CD14-positive monocyte (primary cell): ENCODE results near the gene SNX33. TPM values are rescaled to one million over a fixed set of nuclear protein-coding genes. Genes with fewer than 3 reads are reported as not detected.

ENCODE experiments used
- DNase-seq, 3 donors: peaks; one replicate each; pipeline ENCODE4 v3.0.0-alpha.2; 2011 to 2022
- H2AFZ ChIP-seq: 2 replicates; pipeline ENCODE4 v1.6.0; 2012; ENCODE audit warnings: mild to moderate bottlenecking, low read depth, low read length, inconsistent platforms; ENCODE audit not compliant: insufficient read depth, poor library complexity, severe bottlenecking
- H3K27ac ChIP-seq, 2 donors: 1 replicate in 1 of 2; 2 replicates in 1 of 2; pipeline ENCODE4 v1.5.1; 2012 to 2013; ENCODE audit warnings: low read length in 2 of 2, control low read depth in 1 of 2, inconsistent platforms in 1 of 2, low read depth in 1 of 2, mild to moderate bottlenecking in 1 of 2
- H3K27me3 ChIP-seq, 2 donors: one replicate each; pipeline versions ENCODE4 v1.6.0 to v1.6.1; 2011 to 2013; ENCODE audit warnings: low read length in 2 of 2; ENCODE audit not compliant: control insufficient read depth in 2 of 2, insufficient read depth in 2 of 2
- H3K36me3 ChIP-seq, 2 donors: replicated peaks in 1 of 2; 1 replicate in 1 of 2; 2 replicates in 1 of 2; pipeline versions ENCODE4 v1.5.1 to v1.6.1; 2012 to 2013; ENCODE audit warnings: low read length in 2 of 2, control low read depth in 1 of 2, inconsistent platforms in 1 of 2, mild to moderate bottlenecking in 1 of 2; ENCODE audit not compliant: insufficient read depth in 2 of 2, control insufficient read depth in 1 of 2
- H3K4me1 ChIP-seq, 2 donors: 1 replicate in 1 of 2; 2 replicates in 1 of 2; pipeline versions ENCODE4 v1.5.1 to v1.6.1; 2012 to 2013; ENCODE audit warnings: low read length in 2 of 2, control low read depth in 1 of 2, inconsistent platforms in 1 of 2, mild to moderate bottlenecking in 1 of 2, moderate library complexity in 1 of 2; ENCODE audit not compliant: insufficient read depth in 2 of 2, control insufficient read depth in 1 of 2
- H3K4me2 ChIP-seq: replicated peaks from 2 replicates; pipeline ENCODE3; 2012; ENCODE audit warnings: low read length, moderate library complexity, mild to moderate bottlenecking; ENCODE audit not compliant: poor library complexity, severe bottlenecking; ENCODE audit errors: extremely low read depth
- H3K4me3 ChIP-seq, 3 experiments: fragments of 200-600 bp in 1 of 3; sonication (generic) in 1 of 3; replicated peaks in 1 of 3; 1 replicate in 2 of 3; 2 replicates in 1 of 3; pipeline ENCODE4 v1.5.1; 2011 to 2013; ENCODE audit warnings: low read length in 3 of 3, mild to moderate bottlenecking in 3 of 3, control low read depth in 2 of 3, low read depth in 2 of 3, inconsistent platforms in 1 of 3, moderate library complexity in 1 of 3
- H3K79me2 ChIP-seq: 2 replicates; pipeline ENCODE4 v1.6.0; 2012; ENCODE audit warnings: mild to moderate bottlenecking, control low read depth, inconsistent platforms, low read length, moderate library complexity; ENCODE audit not compliant: insufficient read depth
- H3K9ac ChIP-seq: 2 replicates; pipeline ENCODE4 v1.6.0; 2017; ENCODE audit warnings: low read length, mild to moderate bottlenecking; ENCODE audit not compliant: insufficient read depth, poor library complexity, severe bottlenecking
- H3K9me3 ChIP-seq, 2 donors: replicated peaks in 1 of 2; 1 replicate in 1 of 2; 2 replicates in 1 of 2; pipeline versions ENCODE4 v1.5.1 to v1.6.1; 2012 to 2013; ENCODE audit warnings: low read length in 2 of 2, control low read depth in 1 of 2; ENCODE audit not compliant: control insufficient read depth in 1 of 2, insufficient read depth in 1 of 2
- H4K20me1 ChIP-seq: 2 replicates; pipeline ENCODE4 v1.6.0; 2012; ENCODE audit warnings: mild to moderate bottlenecking, low read length, control low read depth, moderate library complexity; ENCODE audit not compliant: insufficient read depth
- H3K27ac Mint-ChIP-seq, 7 donors: one replicate each; pipeline ENCODE4 v1.8.0; 2020; ENCODE audit warnings: mild to moderate bottlenecking in 7 of 7, mixed read lengths in 7 of 7, moderate library complexity in 6 of 7, inconsistent platforms in 2 of 7
- H3K27me3 Mint-ChIP-seq, 3 donors: one replicate each; pipeline ENCODE4 v1.8.0; 2021 to 2022; ENCODE audit warnings: low read depth in 3 of 3, mild to moderate bottlenecking in 3 of 3, mixed read lengths in 3 of 3, moderate library complexity in 3 of 3, inconsistent platforms in 1 of 3
- H3K36me3 Mint-ChIP-seq, 2 donors: one replicate each; pipeline ENCODE4 v1.8.0; 2020; ENCODE audit warnings: mixed read lengths in 2 of 2, inconsistent platforms in 1 of 2, mild to moderate bottlenecking in 1 of 2
- H3K4me1 Mint-ChIP-seq: one replicate; pipeline ENCODE4 v1.8.0; 2020; ENCODE audit warnings: mild to moderate bottlenecking, mixed read lengths
- H3K4me3 Mint-ChIP-seq, 2 donors: one replicate each; pipeline ENCODE4 v1.8.0; 2020; ENCODE audit warnings: mild to moderate bottlenecking in 2 of 2, mixed read lengths in 2 of 2, moderate library complexity in 1 of 2
- H3K9me3 Mint-ChIP-seq, 7 donors: one replicate each; pipeline ENCODE4 v1.8.0; 2020 to 2022; ENCODE audit warnings: mixed read lengths in 7 of 7, mild to moderate bottlenecking in 6 of 7, moderate library complexity in 6 of 7, inconsistent platforms in 2 of 7
- WGBS: methylation state at CpG from one replicate; pipeline ENCODE4 v1.1.5; 2013; ENCODE audit warnings: missing lambda C conversion rate; ENCODE audit not compliant: insufficient coverage; 5-methylcytosine and 5-hydroxymethylcytosine counted together
- intact Hi-C, 2 donors: fragments of 100-400 bp; cut with micrococcal nuclease; formaldehyde crosslinking; loops; one replicate each; pipeline versions ENCODE4 v1.15.0 to v1.15.1; 2023
- polyA plus RNA-seq, 3 donors: library from polyadenylated mRNA; depleted of rRNA in 1 of 3; unstranded in 2 of 3; stranded (reverse) in 1 of 3; fragments of 300-500 nt in 2 of 3; fragments of >200 nt in 1 of 3; fragmentation: Illumina TruSeq in 2 of 3; gene quantifications; 1 replicate in 2 of 3; 2 replicates in 1 of 3; pipeline ENCODE4 v1.2.3, GENCODE V29; 2012 to 2021
- TF ChIP-seq, protein P1 (sequence below): fragments of 200-600 bp; IDR thresholded peaks from one replicate; pipeline ENCODE4 v1.8.0; 2022; ENCODE audit warnings: antibody characterized with exemption, mild to moderate bottlenecking

Gene SNX33
- polyA plus RNA-seq, 3 donors, result 2.4 to 4.8 (median 2.4) TPM

DNA sequence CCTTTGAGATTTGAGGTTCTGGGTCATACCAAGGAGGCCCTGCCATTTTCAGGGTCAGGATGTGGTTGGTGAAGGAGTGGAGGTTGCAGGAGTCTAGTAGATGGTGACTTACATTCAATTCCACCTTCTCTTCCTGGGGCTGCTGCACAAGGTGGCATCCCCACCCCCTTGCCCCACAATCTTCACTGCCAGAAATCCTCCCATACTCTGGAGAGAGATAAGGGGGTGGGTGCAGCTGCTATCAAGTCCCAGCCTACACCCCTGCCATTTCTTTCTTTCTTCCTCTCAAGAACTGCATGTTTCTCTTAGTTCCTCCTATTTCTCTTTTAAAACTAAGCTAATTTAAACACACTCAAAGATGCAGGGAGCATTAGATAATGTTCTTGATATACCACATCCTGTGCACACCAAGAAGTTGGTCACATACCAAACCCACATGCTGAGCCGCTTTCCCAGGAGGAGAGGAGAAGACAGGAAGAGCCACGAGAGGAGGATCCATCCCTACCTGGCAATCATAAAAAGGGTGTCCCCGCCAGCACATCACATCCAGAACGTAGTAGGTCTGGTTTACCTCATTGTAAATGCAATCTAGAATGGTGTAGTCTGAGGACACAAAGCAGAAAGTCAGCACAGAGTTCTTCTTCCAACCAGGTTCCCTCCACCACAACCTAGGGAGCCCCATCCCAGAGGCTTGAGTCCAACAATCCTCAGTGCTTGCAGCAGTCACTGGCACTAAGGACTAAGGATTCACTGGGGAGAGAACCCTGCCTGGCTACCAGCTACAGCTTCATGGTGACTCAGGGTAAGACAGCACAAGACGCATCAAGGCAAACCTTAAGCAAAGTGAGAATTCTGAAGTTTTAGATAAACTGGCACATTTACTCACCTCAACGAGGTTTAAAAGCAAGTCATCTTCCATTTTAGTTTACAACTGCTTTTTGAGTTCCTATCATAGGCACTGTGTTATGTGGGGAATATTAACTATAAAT, 40.7 kb upstream of the SNX33 start:
- no peaks in the 10 kb centered on the region for H3K4me1 Mint-ChIP-seq
- H4K20me1 ChIP-seq, result no peaks in the 10 kb centered on the region
- DNase-seq, result no peak
- no peaks in the 10 kb centered on the region for H3K9me3 Mint-ChIP-seq
- peaks cover 0 to 2% (median 1%) of the 10 kb centered on the region in 3 donors for H3K27me3 Mint-ChIP-seq
- no peak overlapping the region for H3K4me3 ChIP-seq
- H3K27me3 ChIP-seq, result no peaks in the 10 kb centered on the region
- H3K27ac Mint-ChIP-seq, result peak overlapping the region in 4 of 7 donors; percentile 28 to 57 (median 36)
- no peaks in the 10 kb centered on the region for H3K4me1 ChIP-seq
- no peak overlapping the region for H3K9ac ChIP-seq
- no CpG with 5 or more reads among the region's 6 CpGs for WGBS
- peaks cover 64 to 90% of the 10 kb centered on the region in 2 donors for H3K36me3 Mint-ChIP-seq
- peak overlapping the region in 1 of 2 donors; percentile 17 for H3K27ac ChIP-seq
- no peak overlapping the region for H3K4me2 ChIP-seq
- H3K79me2 ChIP-seq, result no peaks in the 10 kb centered on the region
- no peaks in the 10 kb centered on the region for H3K9me3 ChIP-seq
- H3K36me3 ChIP-seq, result peaks cover 64 to 78% of the 10 kb centered on the region in 2 donors
- TF ChIP-seq, protein P1, sequence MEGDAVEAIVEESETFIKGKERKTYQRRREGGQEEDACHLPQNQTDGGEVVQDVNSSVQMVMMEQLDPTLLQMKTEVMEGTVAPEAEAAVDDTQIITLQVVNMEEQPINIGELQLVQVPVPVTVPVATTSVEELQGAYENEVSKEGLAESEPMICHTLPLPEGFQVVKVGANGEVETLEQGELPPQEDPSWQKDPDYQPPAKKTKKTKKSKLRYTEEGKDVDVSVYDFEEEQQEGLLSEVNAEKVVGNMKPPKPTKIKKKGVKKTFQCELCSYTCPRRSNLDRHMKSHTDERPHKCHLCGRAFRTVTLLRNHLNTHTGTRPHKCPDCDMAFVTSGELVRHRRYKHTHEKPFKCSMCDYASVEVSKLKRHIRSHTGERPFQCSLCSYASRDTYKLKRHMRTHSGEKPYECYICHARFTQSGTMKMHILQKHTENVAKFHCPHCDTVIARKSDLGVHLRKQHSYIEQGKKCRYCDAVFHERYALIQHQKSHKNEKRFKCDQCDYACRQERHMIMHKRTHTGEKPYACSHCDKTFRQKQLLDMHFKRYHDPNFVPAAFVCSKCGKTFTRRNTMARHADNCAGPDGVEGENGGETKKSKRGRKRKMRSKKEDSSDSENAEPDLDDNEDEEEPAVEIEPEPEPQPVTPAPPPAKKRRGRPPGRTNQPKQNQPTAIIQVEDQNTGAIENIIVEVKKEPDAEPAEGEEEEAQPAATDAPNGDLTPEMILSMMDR, result no peak
- no peak overlapping the region for H3K4me3 Mint-ChIP-seq
- intact Hi-C loops, result no loop called here
- no peak overlapping the region for H2AFZ ChIP-seq

DNA sequence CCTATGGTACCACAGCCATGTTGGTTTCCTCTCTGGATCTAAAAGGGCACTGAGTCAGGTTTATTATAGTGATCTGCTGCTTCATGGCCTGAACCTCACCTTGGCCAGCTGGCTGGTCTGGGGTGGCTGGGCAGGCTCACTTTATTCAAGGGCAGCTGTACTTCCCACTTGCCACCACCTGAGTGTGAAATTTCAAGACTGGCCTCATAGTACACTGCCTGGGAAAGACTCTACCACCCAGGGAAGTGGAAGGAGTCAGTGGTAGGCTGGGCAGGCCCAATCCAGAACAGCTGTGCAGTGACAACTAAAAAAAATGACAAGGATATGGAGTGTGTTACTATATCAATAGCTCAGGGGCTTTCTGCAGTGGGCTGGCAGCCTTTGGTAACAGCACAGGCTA, 30.9 kb upstream of the SNX33 start:
- peaks cover 24% of the 10 kb centered on the region for H3K4me1 Mint-ChIP-seq
- H3K36me3 Mint-ChIP-seq, result peaks cover 54 to 73% of the 10 kb centered on the region in 2 donors
- H3K9ac ChIP-seq, result no peak overlapping the region
- peaks cover 57 to 73% of the 10 kb centered on the region in 2 donors for H3K36me3 ChIP-seq
- intact Hi-C loops, result no loop called here
- H3K9me3 ChIP-seq, result no peaks in the 10 kb centered on the region
- no peak overlapping the region for H3K27ac ChIP-seq
- H3K27ac Mint-ChIP-seq, result peak overlapping the region in 1 of 7 donors; percentile 38
- no peak overlapping the region for H2AFZ ChIP-seq
- no peak overlapping the region for H3K4me3 ChIP-seq
- no peak for DNase-seq
- no peaks in the 10 kb centered on the region for H3K27me3 Mint-ChIP-seq
- no peaks in the 10 kb centered on the region for H4K20me1 ChIP-seq
- no peaks in the 10 kb centered on the region for H3K9me3 Mint-ChIP-seq
- H3K4me1 ChIP-seq, result peaks cover 18 to 20% of the 10 kb centered on the region in 2 donors
- H3K79me2 ChIP-seq, result peaks cover 5% of the 10 kb centered on the region
- H3K27me3 ChIP-seq, result no peaks in the 10 kb centered on the region
- no peak overlapping the region for H3K4me2 ChIP-seq
- no peak overlapping the region for H3K4me3 Mint-ChIP-seq
- TF ChIP-seq, protein P1, result no peak
